Endodermal cell (in vitro differentiated cells): ENCODE measurements around the gene MALRD1. TPM values are rescaled to one million over a fixed set of nuclear protein-coding genes. Genes with fewer than 3 reads are reported as not detected.

Experiments
- DNase-seq: peaks from one replicate; pipeline ENCODE4 v3.0.0-alpha.2; 2017
- H3K27ac ChIP-seq: 2 replicates; pipeline ENCODE4 v1.5.1; 2013; ENCODE audit warnings: mild to moderate bottlenecking, low read depth, low read length, moderate library complexity
- H3K27me3 ChIP-seq: 2 replicates; pipeline ENCODE4 v1.6.1; 2013; ENCODE audit warnings: mild to moderate bottlenecking, low read length, moderate library complexity; ENCODE audit not compliant: insufficient read depth, control insufficient read depth, poor library complexity, severe bottlenecking
- H3K36me3 ChIP-seq: 2 replicates; pipeline ENCODE4 v1.7.0; 2013; ENCODE audit warnings: mild to moderate bottlenecking, low read length, moderate library complexity; ENCODE audit not compliant: control insufficient read depth, insufficient read depth
- H3K4me1 ChIP-seq: one replicate; pipeline ENCODE4 v1.7.0; 2013; ENCODE audit warnings: low read length; ENCODE audit not compliant: control insufficient read depth, insufficient read depth
- H3K4me3 ChIP-seq: 2 replicates; pipeline ENCODE4 v1.5.1; 2013; ENCODE audit warnings: mild to moderate bottlenecking, low read length, moderate library complexity
- H3K9ac ChIP-seq: 2 replicates; pipeline ENCODE4 v1.6.1; 2013; ENCODE audit warnings: mild to moderate bottlenecking, low read length, moderate library complexity; ENCODE audit not compliant: poor library complexity, severe bottlenecking; ENCODE audit errors: extremely low read depth
- H3K9me3 ChIP-seq: 2 replicates; pipeline ENCODE4 v1.6.1; 2013; ENCODE audit warnings: mild to moderate bottlenecking, low read length, moderate library complexity; ENCODE audit not compliant: control insufficient read depth
- H3K27ac Mint-ChIP-seq: 2 replicates; pipeline ENCODE4 v1.8.0; 2020; ENCODE audit warnings: mixed read lengths
- H3K27me3 Mint-ChIP-seq: 2 replicates; pipeline ENCODE4 v1.8.0; 2021; ENCODE audit warnings: mild to moderate bottlenecking, mixed read lengths; ENCODE audit not compliant: insufficient read depth
- H3K36me3 Mint-ChIP-seq: 2 replicates; pipeline ENCODE4 v1.8.0; 2020; ENCODE audit warnings: low read depth, mixed read lengths
- H3K4me1 Mint-ChIP-seq: 2 replicates; pipeline ENCODE4 v1.8.0; 2020; ENCODE audit warnings: mixed read lengths
- H3K4me3 Mint-ChIP-seq: 2 replicates; pipeline ENCODE4 v1.8.0; 2020; ENCODE audit warnings: mild to moderate bottlenecking, moderate library complexity, mixed read lengths
- H3K9me3 Mint-ChIP-seq: 2 replicates; pipeline ENCODE4 v1.8.0; 2020; ENCODE audit warnings: mild to moderate bottlenecking, mixed read lengths
- CTCF ChIP-seq: fragments of 200-600 bp; sonication (generic); conservative IDR thresholded peaks from 2 replicates; pipeline ENCODE4 v1.5.0; 2021; ENCODE audit warnings: antibody characterized with exemption, mild to moderate bottlenecking
- WGBS, 2 experiments: methylation state at CpG; one replicate each; pipeline versions ENCODE4 v1.1.5 to v1.1.7; 2013; ENCODE audit warnings: missing lambda C conversion rate in 2 of 2, mixed read lengths in 1 of 2; ENCODE audit not compliant: insufficient coverage in 1 of 2, insufficient read length in 1 of 2; 5-methylcytosine and 5-hydroxymethylcytosine counted together
- total RNA-seq, 2 donors: library from RNA; stranded (reverse); fragmentation: NEBNext Ultra II Directional in 1 of 2; extraction: Animal tissue kit (Norgen Biotek cat#: 25700) in 1 of 2; gene quantifications; 2 replicates in 1 of 2; 3 replicates in 1 of 2; pipeline ENCODE4 v1.2.1, GENCODE V29; 2021

MALRD1 gene
- total RNA-seq, 2 donors from 2014 or later = 0.64 to 1.5 TPM

DNA sequence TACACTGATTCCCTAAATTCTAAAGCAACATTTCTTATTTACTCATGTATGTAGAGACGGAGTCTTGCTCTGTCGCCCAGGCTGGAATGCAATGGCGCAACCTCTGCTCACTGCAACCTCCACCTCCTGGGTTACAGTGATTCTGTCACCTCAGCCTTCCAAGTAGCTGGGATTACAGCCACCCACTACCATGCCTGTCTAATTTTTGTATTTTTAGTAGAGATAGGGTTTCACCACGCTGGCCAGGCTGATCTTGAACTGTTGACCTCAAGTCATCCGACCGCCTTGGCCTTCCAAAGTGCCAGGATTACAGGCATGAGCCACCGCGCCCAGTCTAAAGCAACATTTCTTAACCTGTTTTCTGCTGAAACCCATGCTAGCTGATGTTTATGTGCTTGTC lies 540.0 kb downstream of the MALRD1 start:
- peaks cover 5% of the 10 kb centered on the region for H3K36me3 Mint-ChIP-seq
- H3K36me3 ChIP-seq = no peaks in the 10 kb centered on the region
- TF ChIP-seq CTCF = no peak
- H3K4me3 Mint-ChIP-seq = no peak overlapping the region
- DNase-seq = no peak
- H3K27ac Mint-ChIP-seq = no peak overlapping the region
- H3K4me3 ChIP-seq = no peak overlapping the region
- no peaks in the 10 kb centered on the region for H3K4me1 Mint-ChIP-seq
- H3K9me3 Mint-ChIP-seq = peaks cover 18% of the 10 kb centered on the region
- no peak overlapping the region for H3K9ac ChIP-seq
- no peaks in the 10 kb centered on the region for H3K27me3 Mint-ChIP-seq
- H3K27ac ChIP-seq = no peak overlapping the region
- H3K9me3 ChIP-seq = peaks cover 5% of the 10 kb centered on the region
- 84 to 86% methylated on average over 8 of the region's 8 CpGs for WGBS, 2 experiments
- no peaks in the 10 kb centered on the region for H3K4me1 ChIP-seq
- H3K27me3 ChIP-seq = no peaks in the 10 kb centered on the region

DNA sequence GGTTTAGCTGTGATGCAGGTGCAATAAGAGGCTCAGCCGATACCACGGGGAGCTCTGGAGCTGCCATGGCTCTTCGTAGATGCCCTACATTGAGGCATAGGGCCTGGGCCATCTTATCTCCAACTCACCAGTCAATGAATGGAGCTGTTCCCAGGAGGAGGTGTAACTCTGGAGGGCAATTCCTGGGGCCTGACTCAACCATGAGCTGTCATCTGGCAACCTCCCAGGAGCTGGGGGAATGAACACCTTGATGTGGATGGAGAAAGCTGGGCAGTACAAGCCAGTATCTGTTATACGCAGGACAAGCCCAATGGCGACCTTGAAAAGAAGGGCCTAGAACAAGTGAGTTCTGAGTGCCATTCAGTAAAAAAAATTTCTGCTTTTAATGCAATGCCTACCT lies 543.7 kb downstream of the MALRD1 start:
- 96 to 100% methylated on average over 2 to 5 of the region's 5 CpGs for WGBS, 2 experiments
- Histone ChIP-seq H3K9me3 (peaks cover under 1% of the 10 kb centered on the region), H3K27ac (no peak overlapping the region), H3K9ac (no peak overlapping the region), H3K36me3 (no peaks in the 10 kb centered on the region), H3K4me3 (no peak overlapping the region), H3K4me1 (no peaks in the 10 kb centered on the region), H3K27me3 (no peaks in the 10 kb centered on the region)
- Mint-ChIP-seq H3K9me3 (peaks cover 5% of the 10 kb centered on the region), H3K27me3 (no peaks in the 10 kb centered on the region), H3K4me3 (no peak overlapping the region), H3K4me1 (no peaks in the 10 kb centered on the region), H3K27ac (no peak overlapping the region), H3K36me3 (peaks cover under 1% of the 10 kb centered on the region)
- no peak for TF ChIP-seq CTCF
- no peak for DNase-seq

- Histone ChIP-seq H3K36me3 (no peaks in the 10 kb centered on the region), H3K27me3 (no peaks in the 10 kb centered on the region), H3K27ac (no peak overlapping the region), H3K4me1 (no peaks in the 10 kb centered on the region), H3K4me3 (no peak overlapping the region), H3K9ac (no peak overlapping the region), H3K9me3 (no peaks in the 10 kb centered on the region)
- Mint-ChIP-seq H3K4me1 (no peaks in the 10 kb centered on the region), H3K36me3 (no peaks in the 10 kb centered on the region), H3K9me3 (no peaks in the 10 kb centered on the region), H3K4me3 (no peak overlapping the region), H3K27ac (no peak overlapping the region), H3K27me3 (no peaks in the 10 kb centered on the region)
- WGBS, 2 experiments = 92 to 93% methylated on average over 2 to 9 of the region's 9 CpGs
- no peak for TF ChIP-seq CTCF
- no peak for DNase-seq
Observed at GRCh38 chr10:19595212-19595845, 546.7 kb downstream of the MALRD1 start.
